ENCODE results near the gene OSR1. TPM values are rescaled to one million over a fixed set of nuclear protein-coding genes. Genes with fewer than 3 reads are reported as not detected.
A peak's percentile ranks its signal among the peaks of the same experiment; 100 is the strongest.

The OSR1 gene
- total RNA-seq, 1 donor from 2014 or later, result 0.04 TPM

DNA sequence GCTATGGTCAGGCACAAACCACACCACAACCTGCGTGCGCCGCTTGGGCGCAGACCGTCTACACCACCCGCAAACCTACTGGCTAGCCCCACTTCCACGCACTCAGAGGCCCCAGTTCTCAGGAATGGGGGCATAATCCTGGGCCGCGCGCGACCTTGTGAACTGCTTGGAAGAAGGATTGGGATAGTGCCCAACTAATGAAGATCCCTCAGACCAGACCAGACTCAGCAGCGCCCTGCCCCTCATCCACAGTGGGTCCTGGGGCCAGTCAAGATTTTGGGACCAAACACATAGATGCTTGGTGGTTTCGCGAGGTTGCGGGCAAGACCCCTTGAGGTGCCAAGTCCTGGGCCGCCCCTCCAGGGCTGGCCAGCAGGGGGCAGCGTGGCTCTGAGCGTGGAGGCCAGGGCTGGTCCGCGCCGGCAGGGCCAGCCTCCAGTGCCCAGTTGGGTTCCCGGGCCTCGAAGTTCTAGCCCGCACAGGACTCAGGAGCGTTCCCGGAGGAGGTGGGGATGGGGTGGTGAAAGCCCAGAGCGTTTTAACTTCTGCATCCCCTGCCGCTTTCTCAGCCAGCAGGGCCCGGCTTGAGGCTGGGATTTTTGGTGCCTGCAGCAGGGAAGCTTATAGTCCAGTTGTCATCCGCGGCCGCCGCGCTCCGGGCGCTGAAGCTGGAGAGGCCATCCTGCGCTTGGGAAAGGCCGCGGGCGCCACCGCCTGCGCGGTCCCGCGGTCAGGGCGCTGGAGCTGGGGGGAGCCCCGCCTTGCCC, 8.3 kb downstream of the OSR1 start:
- no peak for DNase-seq (ENCODE audit: low read depth)
- no peak overlapping the region for H3K4me3 ChIP-seq (ENCODE audit: low read depth, low read length)

DNA sequence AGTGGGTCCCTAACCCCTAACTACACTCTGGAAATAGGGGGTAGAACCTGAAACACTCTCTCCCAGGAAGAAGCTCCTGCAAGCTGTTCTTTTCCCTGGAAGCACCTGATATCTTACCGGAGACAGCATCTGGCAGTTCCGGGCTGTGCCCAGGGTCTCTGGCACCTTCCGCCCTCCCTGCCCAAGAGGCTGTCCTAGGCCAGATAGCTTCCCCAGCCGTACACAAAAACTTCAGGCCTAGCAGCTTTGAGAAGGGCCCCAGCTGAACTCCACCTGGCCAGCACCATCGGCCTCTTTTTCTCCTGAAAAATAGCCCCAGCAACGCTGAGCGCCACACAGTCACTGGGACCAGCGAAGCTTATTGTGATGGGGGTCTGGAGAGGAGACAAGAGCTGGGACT, 9.7 kb downstream of the OSR1 start:
- Histone ChIP-seq H3K27me3 (ENCODE audit: control insufficient read depth, insufficient read depth, low read length) (peaks cover 16% of the 10 kb centered on the region), H3K36me3 (ENCODE audit: control insufficient read depth, insufficient read depth, low read length) (no peaks in the 10 kb centered on the region), H3K4me3 (ENCODE audit: low read depth, low read length) (no peak overlapping the region)
- TF ChIP-seq, protein P1, sequence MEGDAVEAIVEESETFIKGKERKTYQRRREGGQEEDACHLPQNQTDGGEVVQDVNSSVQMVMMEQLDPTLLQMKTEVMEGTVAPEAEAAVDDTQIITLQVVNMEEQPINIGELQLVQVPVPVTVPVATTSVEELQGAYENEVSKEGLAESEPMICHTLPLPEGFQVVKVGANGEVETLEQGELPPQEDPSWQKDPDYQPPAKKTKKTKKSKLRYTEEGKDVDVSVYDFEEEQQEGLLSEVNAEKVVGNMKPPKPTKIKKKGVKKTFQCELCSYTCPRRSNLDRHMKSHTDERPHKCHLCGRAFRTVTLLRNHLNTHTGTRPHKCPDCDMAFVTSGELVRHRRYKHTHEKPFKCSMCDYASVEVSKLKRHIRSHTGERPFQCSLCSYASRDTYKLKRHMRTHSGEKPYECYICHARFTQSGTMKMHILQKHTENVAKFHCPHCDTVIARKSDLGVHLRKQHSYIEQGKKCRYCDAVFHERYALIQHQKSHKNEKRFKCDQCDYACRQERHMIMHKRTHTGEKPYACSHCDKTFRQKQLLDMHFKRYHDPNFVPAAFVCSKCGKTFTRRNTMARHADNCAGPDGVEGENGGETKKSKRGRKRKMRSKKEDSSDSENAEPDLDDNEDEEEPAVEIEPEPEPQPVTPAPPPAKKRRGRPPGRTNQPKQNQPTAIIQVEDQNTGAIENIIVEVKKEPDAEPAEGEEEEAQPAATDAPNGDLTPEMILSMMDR (IDR thresholded peaks at IDR 0.05; ENCODE audit: insufficient read depth, low read length, poor library complexity, severe bottlenecking), result no peak
- no peak for DNase-seq (ENCODE audit: low read depth)

More for the DNA sequence above, 8.3 kb downstream of the OSR1 start:
- peaks cover 29% of the 10 kb centered on the region for H3K27me3 ChIP-seq (ENCODE audit: control insufficient read depth, insufficient read depth, low read length)
- TF ChIP-seq, protein P1 (IDR thresholded peaks at IDR 0.05; ENCODE audit: insufficient read depth, low read length, poor library complexity, severe bottlenecking), result peak; percentile 72
- H3K36me3 ChIP-seq (ENCODE audit: control insufficient read depth, insufficient read depth, low read length), result no peaks in the 10 kb centered on the region

DNA sequence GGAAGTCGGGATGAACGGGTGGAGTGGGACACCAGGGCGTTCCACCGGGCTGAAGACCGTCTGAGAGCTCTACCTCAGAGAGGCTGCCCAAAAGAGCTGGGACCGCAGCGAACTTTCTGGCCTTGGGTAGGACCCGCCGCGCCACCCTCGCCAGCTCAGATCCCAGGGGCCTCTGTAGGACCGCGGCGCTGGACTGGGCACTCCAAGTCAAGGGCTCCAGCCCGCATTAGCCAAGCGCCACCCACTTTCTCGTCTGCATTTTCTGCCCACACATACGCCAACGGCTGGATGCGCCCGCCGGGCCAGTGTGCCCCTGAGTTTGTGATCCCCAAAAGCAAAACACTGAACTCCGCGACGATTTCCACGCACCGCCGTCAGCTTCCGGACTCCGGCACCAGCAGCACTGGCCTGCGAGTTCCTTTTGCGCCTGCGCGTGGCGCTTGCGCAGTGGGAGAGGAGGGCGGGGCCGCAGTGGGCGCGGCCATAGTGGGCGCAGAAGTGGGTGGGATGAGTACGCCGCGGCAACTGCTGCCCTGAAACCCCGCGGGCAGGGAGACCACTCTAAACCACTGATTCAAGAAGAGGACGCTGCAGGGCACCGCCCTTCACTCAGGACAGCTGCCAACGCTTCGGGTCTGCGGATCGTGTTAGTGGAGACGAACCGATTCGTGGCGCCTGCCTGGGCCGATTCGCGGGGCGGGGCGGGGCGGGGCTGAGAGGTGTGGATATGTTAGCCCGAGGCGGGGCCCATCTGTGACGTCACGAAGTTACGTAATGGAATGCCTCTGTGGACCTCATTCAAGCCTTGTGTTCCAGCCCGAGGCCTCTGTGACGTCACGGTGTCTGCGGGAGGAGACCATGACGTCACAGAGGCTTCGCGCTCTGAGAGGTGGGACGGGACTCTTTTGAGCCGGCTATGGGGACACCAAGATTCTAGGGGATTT, 10.5 kb downstream of the OSR1 start:
- TF ChIP-seq, protein P1 (IDR thresholded peaks at IDR 0.05; ENCODE audit: insufficient read depth, low read length, poor library complexity, severe bottlenecking), result no peak

DNA sequence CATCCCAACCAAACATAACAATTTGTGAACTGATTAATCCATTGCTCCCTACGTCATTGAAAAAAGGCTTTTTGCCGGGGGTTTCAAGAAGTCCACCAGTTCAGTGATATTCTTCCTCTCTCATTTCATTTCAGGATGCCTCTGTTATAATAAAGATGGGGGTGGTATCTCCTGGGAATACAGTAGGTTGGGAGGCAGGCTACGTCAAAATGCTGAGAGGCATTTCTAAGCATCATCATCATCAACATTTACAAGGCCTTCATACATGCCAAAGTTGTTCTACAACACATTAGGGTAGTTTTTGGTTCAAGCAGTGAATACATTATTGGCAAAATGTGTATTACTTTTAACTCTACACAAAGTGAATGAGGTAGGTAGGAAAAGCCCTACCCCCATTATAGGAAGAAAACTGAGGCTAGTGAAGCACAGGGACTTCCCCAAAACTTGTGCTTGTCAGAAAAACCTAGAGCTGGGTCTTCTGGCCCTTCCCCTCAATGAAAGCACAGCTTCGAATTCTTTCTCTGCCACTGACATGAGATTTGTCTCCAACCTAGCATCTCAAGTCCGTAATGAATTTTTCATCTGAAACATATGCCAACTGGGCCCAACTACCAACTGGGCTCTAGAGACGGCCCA, 11.3 kb downstream of the OSR1 start:
- DNase-seq (ENCODE audit: low read depth), result no peak
- Histone ChIP-seq H3K27me3 (ENCODE audit: control insufficient read depth, insufficient read depth, low read length) (peaks cover 6% of the 10 kb centered on the region), H3K4me3 (ENCODE audit: low read depth, low read length) (peak overlapping the region; percentile 70), H3K36me3 (ENCODE audit: control insufficient read depth, insufficient read depth, low read length) (no peaks in the 10 kb centered on the region)
- TF ChIP-seq, protein P1 (IDR thresholded peaks at IDR 0.05; ENCODE audit: insufficient read depth, low read length, poor library complexity, severe bottlenecking), result no peak

More for the DNA sequence above, 10.5 kb downstream of the OSR1 start:
- Histone ChIP-seq H3K36me3 (ENCODE audit: control insufficient read depth, insufficient read depth, low read length) (no peaks in the 10 kb centered on the region), H3K4me3 (ENCODE audit: low read depth, low read length) (peak overlapping the region; percentile 70), H3K27me3 (ENCODE audit: control insufficient read depth, insufficient read depth, low read length) (peaks cover 9% of the 10 kb centered on the region)
- peak; percentile 86 for DNase-seq (ENCODE audit: low read depth)

DNA sequence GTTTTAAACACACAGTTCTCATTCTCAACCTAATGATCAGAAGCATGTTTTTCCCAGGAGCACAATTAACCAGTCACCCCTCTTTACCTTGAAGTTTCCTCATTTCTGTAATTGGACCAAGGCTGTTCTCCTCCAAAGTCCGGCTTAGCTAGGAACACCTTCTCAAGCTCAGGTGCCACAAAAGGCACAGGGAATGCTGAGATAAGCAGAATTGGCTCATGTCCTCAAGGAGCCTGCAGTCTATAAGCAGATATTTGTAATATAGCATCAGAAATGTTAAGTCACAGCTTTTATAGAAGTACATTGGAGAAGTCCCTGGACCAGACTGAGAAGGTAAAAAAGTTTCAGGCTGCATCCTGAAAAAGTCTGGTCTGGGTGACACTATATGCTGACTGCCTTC, 20.7 kb downstream of the OSR1 start:
- no peak for DNase-seq (ENCODE audit: low read depth)
- no peaks in the 10 kb centered on the region for H3K27me3 ChIP-seq (ENCODE audit: control insufficient read depth, insufficient read depth, low read length)
- H3K4me3 ChIP-seq (ENCODE audit: low read depth, low read length), result no peak overlapping the region
- TF ChIP-seq, protein P1 (IDR thresholded peaks at IDR 0.05; ENCODE audit: insufficient read depth, low read length, poor library complexity, severe bottlenecking), result no peak
- H3K36me3 ChIP-seq (ENCODE audit: control insufficient read depth, insufficient read depth, low read length), result no peaks in the 10 kb centered on the region
